Glutamatergic neuron (in vitro differentiated cells): ENCODE results near the gene ADAMTS6. TPM values are rescaled to one million over a fixed set of nuclear protein-coding genes. Genes with fewer than 3 reads are reported as not detected.

Experiments used
- DNase-seq: peaks from one replicate; pipeline ENCODE4 v3.0.0; 2022
- H3K27ac Mint-ChIP-seq: one replicate; pipeline ENCODE4 v1.8.0; 2020; ENCODE audit warnings: mild to moderate bottlenecking, mixed read lengths, inconsistent platforms; ENCODE audit not compliant: unreplicated experiment
- H3K27me3 Mint-ChIP-seq: one replicate; pipeline ENCODE4 v1.8.0; 2020; ENCODE audit warnings: mild to moderate bottlenecking, moderate library complexity, mixed read lengths, inconsistent platforms; ENCODE audit not compliant: unreplicated experiment
- H3K36me3 Mint-ChIP-seq: one replicate; pipeline ENCODE4 v1.8.0; 2020; ENCODE audit warnings: mild to moderate bottlenecking, mixed read lengths, inconsistent platforms; ENCODE audit not compliant: unreplicated experiment
- H3K4me1 Mint-ChIP-seq: one replicate; pipeline ENCODE4 v1.8.0; 2020; ENCODE audit warnings: mild to moderate bottlenecking, low read depth, mixed read lengths, inconsistent platforms; ENCODE audit not compliant: unreplicated experiment
- H3K4me3 Mint-ChIP-seq: one replicate; pipeline ENCODE4 v1.8.0; 2020; ENCODE audit warnings: mild to moderate bottlenecking, mixed read lengths, inconsistent platforms; ENCODE audit not compliant: unreplicated experiment
- H3K9me3 Mint-ChIP-seq: one replicate; pipeline ENCODE4 v1.8.0; 2020; ENCODE audit warnings: mild to moderate bottlenecking, moderate library complexity, mixed read lengths, inconsistent platforms; ENCODE audit not compliant: unreplicated experiment
- CTCF ChIP-seq: fragments of 200-600 bp; sonication (generic); IDR thresholded peaks from one replicate; pipeline ENCODE4 v1.5.0; 2021; ENCODE audit not compliant: partially characterized antibody, unreplicated experiment
- total RNA-seq: library from RNA; stranded (reverse); fragmentation: NEBNext Ultra II Directional; extraction: Animal tissue kit (Norgen Biotek cat#: 25700); gene quantifications from one replicate; pipeline ENCODE4 v1.2.1, GENCODE V29; 2021; ENCODE audit not compliant: unreplicated experiment

The ADAMTS6 gene
- total RNA-seq, 1 donor from 2014 or later: 2.1 TPM

GRCh38 chr5:65363499-65363898 is 118.2 kb downstream of the ADAMTS6 start:
- peaks cover 2% of the 10 kb centered on the region for H3K9me3 Mint-ChIP-seq
- no peak for TF ChIP-seq CTCF
- DNase-seq: no peak
- H3K4me1 Mint-ChIP-seq: peaks cover 37% of the 10 kb centered on the region
- H3K4me3 Mint-ChIP-seq: peak overlapping the region; percentile 3
- peaks cover 1% of the 10 kb centered on the region for H3K27me3 Mint-ChIP-seq
- H3K27ac Mint-ChIP-seq: no peak overlapping the region
- H3K36me3 Mint-ChIP-seq: no peaks in the 10 kb centered on the region

- Mint-ChIP-seq H3K4me3 (no peak overlapping the region), H3K27ac (peak overlapping the region; percentile 99), H3K9me3 (peaks cover 2% of the 10 kb centered on the region), H3K4me1 (peaks cover 31% of the 10 kb centered on the region), H3K27me3 (peaks cover 1% of the 10 kb centered on the region), H3K36me3 (no peaks in the 10 kb centered on the region)
- TF ChIP-seq CTCF: no peak
- DNase-seq: peak; percentile 22
These were observed 121.7 kb downstream of the ADAMTS6 start for GRCh38 chr5:65359981-65360380.

GRCh38 chr5:65359569-65359968 is 122.2 kb downstream of the ADAMTS6 start:
- TF ChIP-seq CTCF: no peak
- Mint-ChIP-seq H3K27me3 (peaks cover 1% of the 10 kb centered on the region), H3K9me3 (peaks cover 2% of the 10 kb centered on the region), H3K4me1 (peaks cover 28% of the 10 kb centered on the region), H3K27ac (peak overlapping the region; percentile 99), H3K36me3 (no peaks in the 10 kb centered on the region), H3K4me3 (no peak overlapping the region)
- DNase-seq: no peak

GRCh38 chr5:65356274-65356673 is 125.4 kb downstream of the ADAMTS6 start:
- peaks cover 1% of the 10 kb centered on the region for H3K27me3 Mint-ChIP-seq
- TF ChIP-seq CTCF: no peak
- H3K4me3 Mint-ChIP-seq: no peak overlapping the region
- H3K36me3 Mint-ChIP-seq: no peaks in the 10 kb centered on the region
- H3K9me3 Mint-ChIP-seq: peaks cover 2% of the 10 kb centered on the region
- H3K27ac Mint-ChIP-seq: no peak overlapping the region
- peaks cover 13% of the 10 kb centered on the region for H3K4me1 Mint-ChIP-seq
- no peak for DNase-seq

- H3K27me3 Mint-ChIP-seq: peaks cover 1% of the 10 kb centered on the region
- no peak for TF ChIP-seq CTCF
- H3K27ac Mint-ChIP-seq: no peak overlapping the region
- no peaks in the 10 kb centered on the region for H3K36me3 Mint-ChIP-seq
- DNase-seq: no peak
- H3K9me3 Mint-ChIP-seq: peaks cover 2% of the 10 kb centered on the region
- H3K4me3 Mint-ChIP-seq: no peak overlapping the region
- peaks cover 7% of the 10 kb centered on the region for H3K4me1 Mint-ChIP-seq
These were observed 126.4 kb downstream of the ADAMTS6 start for GRCh38 chr5:65355301-65355700.
